Measurements from ENCODE around the gene TMEM242.

The TMEM242 gene

GRCh38 chr6:157288575-157288974, 34.7 kb downstream of the TMEM242 start:
- DNase-seq (ENCODE audit: low read depth in 2 of 2), result no peak

- no peak for DNase-seq (ENCODE audit: low read depth in 2 of 2)
Measured at GRCh38 chr6:157287923-157288322, 35.4 kb downstream of the TMEM242 start.

- no peak for DNase-seq (ENCODE audit: low read depth in 2 of 2)
Measured at GRCh38 chr6:157287247-157287850, 36.0 kb downstream of the TMEM242 start.

- DNase-seq (ENCODE audit: low read depth in 2 of 2), result no peak
Measured at GRCh38 chr6:157285422-157285779, 37.9 kb downstream of the TMEM242 start.

GRCh38 chr6:157284738-157285421, 38.4 kb downstream of the TMEM242 start:
- no peak for DNase-seq (ENCODE audit: low read depth in 2 of 2)

DNA sequence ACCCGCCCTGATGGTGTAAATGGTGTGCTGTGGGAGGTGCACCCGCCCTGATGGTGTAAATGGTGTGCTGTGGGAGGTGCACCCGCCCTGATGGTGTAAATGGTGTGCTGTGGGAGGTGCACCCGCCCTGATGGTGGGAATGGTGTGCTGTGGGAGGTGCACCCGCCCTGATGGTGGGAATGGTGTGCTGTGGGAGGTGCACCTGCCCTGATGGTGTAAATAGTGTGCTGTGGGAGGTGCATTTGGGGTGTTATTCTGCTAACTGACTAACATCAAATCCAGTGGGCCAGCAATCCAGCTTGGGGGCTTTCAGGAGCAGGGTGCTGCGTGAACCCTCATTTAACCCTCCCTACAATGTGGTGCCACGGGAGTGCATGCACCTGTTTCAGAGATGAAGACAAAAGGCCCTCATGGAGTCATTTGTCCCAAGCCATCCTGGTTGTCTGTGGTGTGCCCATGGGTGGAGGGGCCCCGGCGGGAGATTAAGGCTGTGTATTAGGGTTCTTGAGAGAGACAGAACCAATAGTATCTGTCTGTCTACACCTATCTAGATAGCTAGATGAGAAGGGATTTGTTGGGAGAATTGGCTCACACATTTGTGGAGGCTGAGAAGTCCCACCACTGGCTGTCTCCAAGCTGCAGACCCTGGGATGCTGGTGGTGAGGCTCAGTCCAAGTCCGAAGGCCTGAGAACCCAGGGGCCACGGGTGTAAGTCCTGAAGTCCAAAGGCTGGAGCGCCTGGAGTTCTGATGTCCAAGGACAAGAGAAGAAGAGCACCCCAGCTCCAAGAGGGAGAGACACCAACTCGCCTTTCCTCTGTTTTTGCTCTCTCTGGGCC, 39.2 kb downstream of the TMEM242 start:
- no peak for DNase-seq (ENCODE audit: low read depth in 2 of 2)

GRCh38 chr6:157283330-157283898, 39.9 kb downstream of the TMEM242 start:
- no peak for DNase-seq (ENCODE audit: low read depth in 2 of 2)

DNA sequence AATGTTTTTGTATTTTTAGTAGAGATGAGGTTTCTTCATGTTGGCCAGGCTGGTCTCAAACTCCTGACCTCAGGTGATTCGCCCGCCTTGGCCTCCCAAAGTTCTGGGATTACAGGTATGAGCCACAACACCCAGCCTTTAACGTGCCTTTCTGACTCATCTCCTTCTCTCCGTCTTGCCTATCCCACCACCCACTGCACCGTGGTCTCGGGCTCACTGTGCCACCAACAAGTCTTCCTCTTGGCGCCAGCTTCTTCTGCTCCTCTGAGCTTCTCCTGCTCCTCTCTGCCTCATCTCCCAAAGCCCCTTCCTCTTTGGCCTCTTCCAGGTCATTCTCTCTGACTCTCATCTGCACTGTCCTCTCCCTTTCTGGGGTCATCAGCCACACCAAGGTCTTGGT, 41.0 kb downstream of the TMEM242 start:
- DNase-seq (ENCODE audit: low read depth in 2 of 2), result no peak

DNA sequence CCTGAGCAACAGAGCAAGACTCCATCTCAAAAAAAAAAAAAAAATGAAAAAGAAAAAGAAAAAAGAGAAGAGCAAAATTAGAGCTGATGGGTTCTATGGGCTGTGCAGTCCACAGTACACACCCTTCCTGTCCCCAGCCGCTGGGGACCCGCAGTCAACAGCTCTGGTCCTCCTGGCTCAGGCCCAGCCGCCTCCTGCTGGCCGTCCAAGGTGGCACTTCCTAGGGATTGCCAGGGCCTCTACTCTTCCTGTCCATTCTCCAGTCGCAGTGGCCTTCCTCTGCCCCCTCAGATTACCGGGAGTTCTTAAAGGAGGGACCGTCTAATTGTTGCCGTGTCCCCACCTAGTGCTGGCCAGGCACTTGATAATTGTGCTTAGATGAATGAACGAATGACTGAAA, 41.7 kb downstream of the TMEM242 start:
- no peak for DNase-seq (ENCODE audit: low read depth in 2 of 2)

GRCh38 chr6:157280947-157281346, 42.4 kb downstream of the TMEM242 start:
- DNase-seq (ENCODE audit: low read depth in 2 of 2), result no peak

DNA sequence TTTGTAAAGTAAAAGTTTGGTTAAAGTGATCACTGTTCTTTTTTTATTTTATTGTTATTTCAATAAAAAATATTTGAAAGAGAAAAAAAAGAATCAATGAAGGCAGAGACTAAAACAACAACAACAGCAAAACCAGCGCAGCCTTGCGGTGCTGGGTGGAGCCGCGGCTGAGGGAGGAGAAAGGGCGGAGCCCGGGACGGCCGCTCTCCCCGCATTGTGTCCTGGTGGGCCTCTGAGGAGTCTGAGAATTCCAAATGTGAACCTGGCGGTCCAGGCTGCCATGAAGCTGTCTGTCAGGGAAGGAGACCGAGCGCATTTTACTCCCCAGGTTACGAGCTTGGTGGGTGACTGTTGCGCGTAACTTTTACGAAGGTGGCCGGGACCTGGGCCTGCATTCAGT, 43.2 kb downstream of the TMEM242 start:
- DNase-seq (ENCODE audit: low read depth in 2 of 2), result no peak

- no peak for DNase-seq (ENCODE audit: low read depth in 2 of 2)
Measured at GRCh38 chr6:157278171-157278570, 45.1 kb downstream of the TMEM242 start.

GRCh38 chr6:157276731-157277130, 46.6 kb downstream of the TMEM242 start:
- no peak for DNase-seq (ENCODE audit: low read depth in 2 of 2)

- no peak for DNase-seq (ENCODE audit: low read depth in 2 of 2)
Measured at GRCh38 chr6:157276134-157276532, 47.2 kb downstream of the TMEM242 start.

GRCh38 chr6:157274471-157275226, 48.7 kb downstream of the TMEM242 start:
- peak; percentile 59 to 73 for DNase-seq (ENCODE audit: low read depth in 2 of 2)

GRCh38 chr6:157273756-157274470, 49.4 kb downstream of the TMEM242 start:
- DNase-seq (ENCODE audit: low read depth in 2 of 2), result peak; percentile 42 to 54

GRCh38 chr6:157272866-157273755, 50.2 kb downstream of the TMEM242 start:
- no peak for DNase-seq (ENCODE audit: low read depth in 2 of 2)

GRCh38 chr6:157272372-157272771, 50.9 kb downstream of the TMEM242 start:
- no peak for DNase-seq (ENCODE audit: low read depth in 2 of 2)

GRCh38 chr6:157271911-157272310, 51.4 kb downstream of the TMEM242 start:
- DNase-seq (ENCODE audit: low read depth in 2 of 2), result no peak

DNA sequence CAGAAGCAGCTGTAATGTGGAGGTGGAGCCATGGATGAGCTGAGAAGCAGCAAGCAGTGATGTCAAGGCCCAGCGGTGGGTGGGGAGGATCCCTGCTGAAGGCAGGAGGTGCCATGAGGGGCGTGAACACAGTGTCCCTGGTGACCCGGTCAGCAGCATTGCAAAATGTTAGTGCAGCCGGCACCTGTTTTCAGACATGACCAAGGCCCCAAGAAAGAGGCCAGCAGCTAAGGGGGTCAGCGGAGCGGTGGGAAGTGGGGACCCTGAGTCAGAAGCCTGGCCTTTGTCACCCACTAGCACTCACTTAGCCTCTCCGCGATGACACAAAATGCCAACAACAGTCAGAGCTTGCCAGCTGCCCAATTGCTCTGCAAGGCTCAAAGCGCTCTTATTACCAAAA, 51.9 kb downstream of the TMEM242 start:
- no peak for DNase-seq (ENCODE audit: low read depth in 2 of 2)

Measured in stimulated activated CD4-positive, alpha-beta T cell treated with anti-CD3 and anti-CD28 coated beads, Interleukin-15, amount 100 ng/mL, for 48 hours (primary cell).